Measurements from ENCODE around the gene SORL1-AS1.
"Not testable (repeated sequence)": the region's sequence is repeated elsewhere in the genome, so short reads cannot be mapped to it uniquely, and the experiment has no call there.

The SORL1-AS1 gene

GRCh38 chr11:121427400-121427744 is 25.4 kb downstream of the SORL1-AS1 start:
- no peak for DNase-seq (ENCODE audit: low read depth in 2 of 2)

GRCh38 chr11:121426476-121427399 is 26.0 kb downstream of the SORL1-AS1 start:
- peak in 1 of 2 experiments; percentile 55 for DNase-seq (ENCODE audit: low read depth in 2 of 2)

GRCh38 chr11:121425828-121426227 is 26.9 kb downstream of the SORL1-AS1 start:
- DNase-seq (ENCODE audit: low read depth in 2 of 2): no peak

- DNase-seq (ENCODE audit: low read depth in 2 of 2): no peak
Measured at GRCh38 chr11:121422675-121423074, 30.1 kb downstream of the SORL1-AS1 start.

GRCh38 chr11:121421149-121421901 is 31.4 kb downstream of the SORL1-AS1 start:
- no peak for DNase-seq (ENCODE audit: low read depth in 2 of 2)

GRCh38 chr11:121420398-121420797 is 32.4 kb downstream of the SORL1-AS1 start:
- DNase-seq (ENCODE audit: low read depth in 2 of 2): no peak

- no peak for DNase-seq (ENCODE audit: low read depth in 2 of 2)
Measured at GRCh38 chr11:121419836-121420235, 32.9 kb downstream of the SORL1-AS1 start.

GRCh38 chr11:121418625-121419114 is 34.1 kb downstream of the SORL1-AS1 start:
- no peak for DNase-seq (ENCODE audit: low read depth in 2 of 2)

- no peak for DNase-seq (ENCODE audit: low read depth in 2 of 2)
Measured at GRCh38 chr11:121417607-121418006, 35.2 kb downstream of the SORL1-AS1 start.

- DNase-seq (ENCODE audit: low read depth in 2 of 2): peak in 1 of 2 experiments; percentile 42
Measured at GRCh38 chr11:121417055-121417551, 35.7 kb downstream of the SORL1-AS1 start.

- no peak for DNase-seq (ENCODE audit: low read depth in 2 of 2)
Measured at GRCh38 chr11:121415856-121416255, 36.9 kb downstream of the SORL1-AS1 start.

- no peak for DNase-seq (ENCODE audit: low read depth in 2 of 2)
Measured at GRCh38 chr11:121414141-121414913, 38.4 kb downstream of the SORL1-AS1 start.

- DNase-seq (ENCODE audit: low read depth in 2 of 2): no peak
Measured at GRCh38 chr11:121412711-121413415, 39.9 kb downstream of the SORL1-AS1 start.

- no peak for DNase-seq (ENCODE audit: low read depth in 2 of 2)
Measured at GRCh38 chr11:121412000-121412587, 40.7 kb downstream of the SORL1-AS1 start.

- DNase-seq (ENCODE audit: low read depth in 2 of 2): not testable (repeated sequence)
Measured at GRCh38 chr11:121411330-121411729, 41.4 kb downstream of the SORL1-AS1 start.

- not testable (repeated sequence) for DNase-seq (ENCODE audit: low read depth in 2 of 2)
Measured at GRCh38 chr11:121410041-121410440, 42.7 kb downstream of the SORL1-AS1 start.

- DNase-seq (ENCODE audit: low read depth in 2 of 2): no peak
Measured at GRCh38 chr11:121408830-121409229, 43.9 kb downstream of the SORL1-AS1 start.

- DNase-seq (ENCODE audit: low read depth in 2 of 2): no peak
Measured at GRCh38 chr11:121406291-121406690, 46.5 kb downstream of the SORL1-AS1 start.

GRCh38 chr11:121405646-121406045 is 47.1 kb downstream of the SORL1-AS1 start:
- no peak for DNase-seq (ENCODE audit: low read depth in 2 of 2)

GRCh38 chr11:121394785-121395184 is 58.0 kb downstream of the SORL1-AS1 start:
- no peak for DNase-seq (ENCODE audit: low read depth in 2 of 2)

- DNase-seq (ENCODE audit: low read depth in 2 of 2): no peak
Measured at GRCh38 chr11:121393855-121394254, 58.9 kb downstream of the SORL1-AS1 start.

Data from stimulated activated CD4-positive, alpha-beta T cell treated with anti-CD3 and anti-CD28 coated beads, Interleukin-12 subunit alpha, Interleukin-12 subunit beta, amount 100 ng/mL, for 24 hours (primary cell).